Measurements from ENCODE around the gene NAALADL2.

DNA sequence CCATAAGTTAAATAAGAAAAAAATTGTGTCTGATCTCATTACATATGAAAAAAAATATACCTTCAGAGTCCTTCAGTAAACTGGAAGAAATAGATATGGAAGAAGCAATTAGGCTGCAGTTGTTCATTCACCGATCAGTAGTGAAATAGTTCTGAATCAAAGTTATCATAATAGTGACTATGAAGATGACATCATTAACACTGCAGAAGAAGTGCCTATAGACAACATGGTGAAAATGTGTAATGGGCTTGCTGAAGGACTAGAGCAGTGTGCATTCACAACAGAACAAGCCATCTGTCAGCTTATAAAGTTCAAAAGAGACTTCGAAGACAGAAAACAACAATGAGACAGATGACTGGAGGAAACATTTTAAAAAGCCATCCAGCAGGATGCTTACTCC, 144.5 kb downstream of the NAALADL2 start:
- TF ChIP-seq, protein P1, sequence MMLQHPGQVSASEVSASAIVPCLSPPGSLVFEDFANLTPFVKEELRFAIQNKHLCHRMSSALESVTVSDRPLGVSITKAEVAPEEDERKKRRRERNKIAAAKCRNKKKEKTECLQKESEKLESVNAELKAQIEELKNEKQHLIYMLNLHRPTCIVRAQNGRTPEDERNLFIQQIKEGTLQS (IDR thresholded peaks at IDR 0.05) = no peak
- TF ChIP-seq, protein P2, sequence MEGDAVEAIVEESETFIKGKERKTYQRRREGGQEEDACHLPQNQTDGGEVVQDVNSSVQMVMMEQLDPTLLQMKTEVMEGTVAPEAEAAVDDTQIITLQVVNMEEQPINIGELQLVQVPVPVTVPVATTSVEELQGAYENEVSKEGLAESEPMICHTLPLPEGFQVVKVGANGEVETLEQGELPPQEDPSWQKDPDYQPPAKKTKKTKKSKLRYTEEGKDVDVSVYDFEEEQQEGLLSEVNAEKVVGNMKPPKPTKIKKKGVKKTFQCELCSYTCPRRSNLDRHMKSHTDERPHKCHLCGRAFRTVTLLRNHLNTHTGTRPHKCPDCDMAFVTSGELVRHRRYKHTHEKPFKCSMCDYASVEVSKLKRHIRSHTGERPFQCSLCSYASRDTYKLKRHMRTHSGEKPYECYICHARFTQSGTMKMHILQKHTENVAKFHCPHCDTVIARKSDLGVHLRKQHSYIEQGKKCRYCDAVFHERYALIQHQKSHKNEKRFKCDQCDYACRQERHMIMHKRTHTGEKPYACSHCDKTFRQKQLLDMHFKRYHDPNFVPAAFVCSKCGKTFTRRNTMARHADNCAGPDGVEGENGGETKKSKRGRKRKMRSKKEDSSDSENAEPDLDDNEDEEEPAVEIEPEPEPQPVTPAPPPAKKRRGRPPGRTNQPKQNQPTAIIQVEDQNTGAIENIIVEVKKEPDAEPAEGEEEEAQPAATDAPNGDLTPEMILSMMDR (IDR thresholded peaks at IDR 0.05; ENCODE audit: low read depth, low read length, missing input control) = no peak
- TF ChIP-seq, protein P3, sequence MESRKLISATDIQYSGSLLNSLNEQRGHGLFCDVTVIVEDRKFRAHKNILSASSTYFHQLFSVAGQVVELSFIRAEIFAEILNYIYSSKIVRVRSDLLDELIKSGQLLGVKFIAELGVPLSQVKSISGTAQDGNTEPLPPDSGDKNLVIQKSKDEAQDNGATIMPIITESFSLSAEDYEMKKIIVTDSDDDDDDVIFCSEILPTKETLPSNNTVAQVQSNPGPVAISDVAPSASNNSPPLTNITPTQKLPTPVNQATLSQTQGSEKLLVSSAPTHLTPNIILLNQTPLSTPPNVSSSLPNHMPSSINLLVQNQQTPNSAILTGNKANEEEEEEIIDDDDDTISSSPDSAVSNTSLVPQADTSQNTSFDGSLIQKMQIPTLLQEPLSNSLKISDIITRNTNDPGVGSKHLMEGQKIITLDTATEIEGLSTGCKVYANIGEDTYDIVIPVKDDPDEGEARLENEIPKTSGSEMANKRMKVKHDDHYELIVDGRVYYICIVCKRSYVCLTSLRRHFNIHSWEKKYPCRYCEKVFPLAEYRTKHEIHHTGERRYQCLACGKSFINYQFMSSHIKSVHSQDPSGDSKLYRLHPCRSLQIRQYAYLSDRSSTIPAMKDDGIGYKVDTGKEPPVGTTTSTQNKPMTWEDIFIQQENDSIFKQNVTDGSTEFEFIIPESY (IDR thresholded peaks at IDR 0.05) = no peak
- TF ChIP-seq YY1 (IDR thresholded peaks at IDR 0.05) (no peak), HNF4G (IDR thresholded peaks at IDR 0.05) (no peak), GABPA (IDR thresholded peaks at IDR 0.05 in 1 of 2, conservative IDR thresholded peaks at IDR 0.05 in 1 of 2) (no peak), HNF4A (conservative IDR thresholded peaks at IDR 0.05) (no peak), TAF1 (conservative IDR thresholded peaks at IDR 0.05) (no peak), RAD21 (IDR thresholded peaks at IDR 0.05) (no peak), NR2F2 (IDR thresholded peaks at IDR 0.05) (no peak)
- TF ChIP-seq, protein P4, sequence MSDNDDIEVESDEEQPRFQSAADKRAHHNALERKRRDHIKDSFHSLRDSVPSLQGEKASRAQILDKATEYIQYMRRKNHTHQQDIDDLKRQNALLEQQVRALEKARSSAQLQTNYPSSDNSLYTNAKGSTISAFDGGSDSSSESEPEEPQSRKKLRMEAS (IDR thresholded peaks at IDR 0.05) = no peak

All from liver (tissue), 3 donors.